SU-DHL-6 (cell line): ENCODE data around the gene IL22.

Experiments
- CTCF ChIP-seq: fragments of 200-600 bp; sonication (generic); IDR thresholded peaks from one replicate; pipeline ENCODE4 v1.5.1; 2017; ENCODE audit warnings: antibody characterized with exemption, mild to moderate bottlenecking, low read length, moderate library complexity; ENCODE audit not compliant: insufficient read depth, poor library complexity, severe bottlenecking
- EZH2phosphoT487 ChIP-seq: fragments of 200-600 bp; sonication (generic), shearing (Covaris generic); conservative IDR thresholded peaks from 2 replicates; pipeline ENCODE4 v1.6.1; 2018; ENCODE audit warnings: mild to moderate bottlenecking, antibody characterized with exemption, low read length, moderate library complexity, mixed read lengths

GRCh38 chr12:68227356-68227755 lies 26.0 kb downstream of the IL22 start:
- TF ChIP-seq CTCF (no peak), EZH2phosphoT487 (no peak)
